ENCODE data around the gene LRRC59. TPM values are rescaled to one million over a fixed set of nuclear protein-coding genes. Genes with fewer than 3 reads are reported as not detected.

The LRRC59 gene
- total and polyA plus RNA-seq, 11 donors = 13.7 to 150 (median 28.6) TPM

DNA sequence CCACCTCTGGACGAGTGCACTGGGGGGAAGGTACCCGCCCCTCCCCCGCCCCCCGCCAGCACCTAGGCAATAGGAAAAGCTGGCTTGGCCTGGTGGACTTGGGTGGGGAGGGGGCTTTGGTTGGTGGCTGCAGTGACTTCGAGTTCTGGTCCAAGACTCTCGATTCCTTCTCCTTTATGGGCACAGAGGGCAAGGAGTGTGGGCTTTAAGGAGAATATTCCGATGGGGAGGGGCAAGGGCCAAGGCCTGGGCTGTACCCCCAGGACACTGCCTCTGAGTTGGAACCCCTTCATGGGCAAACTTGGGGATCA is 29.1 kb upstream of the LRRC59 start:
- Histone ChIP-seq H3K36me3 (no peaks in the 10 kb centered on the region), H3K27me3 (no peaks in the 10 kb centered on the region), H3K4me1 (peaks cover 0 to 60% (median 26%) of the 10 kb centered on the region in 12 donors), H3K27ac (peak overlapping the region in 11 of 12 donors; percentile 54 to 83 (median 78)), H3K9me3 (no peaks in the 10 kb centered on the region), H3K4me3 (peak overlapping the region; percentile 45 to 94 (median 74))
- TF ChIP-seq CTCF (IDR thresholded peaks at IDR 0.05) (no peak), POLR2A (IDR thresholded peaks at IDR 0.05) (no peak)
- ATAC-seq = peak in 2 of 4 donors; percentile 2 to 3
- DNase-seq = no peak
- intact Hi-C loops (cut with DNase I) = loop anchor here in 3 of 10 donors (2.0 to 10.0 kb wide), 3 partner anchors 48 to 52 kb away; partner anchors contain the start of gene RSAD1 (in 3 of the 3)
- 0 to 5% (median 0%) methylated on average over 3 to 7 of the region's 7 CpGs for WGBS, 4 donors

DNA sequence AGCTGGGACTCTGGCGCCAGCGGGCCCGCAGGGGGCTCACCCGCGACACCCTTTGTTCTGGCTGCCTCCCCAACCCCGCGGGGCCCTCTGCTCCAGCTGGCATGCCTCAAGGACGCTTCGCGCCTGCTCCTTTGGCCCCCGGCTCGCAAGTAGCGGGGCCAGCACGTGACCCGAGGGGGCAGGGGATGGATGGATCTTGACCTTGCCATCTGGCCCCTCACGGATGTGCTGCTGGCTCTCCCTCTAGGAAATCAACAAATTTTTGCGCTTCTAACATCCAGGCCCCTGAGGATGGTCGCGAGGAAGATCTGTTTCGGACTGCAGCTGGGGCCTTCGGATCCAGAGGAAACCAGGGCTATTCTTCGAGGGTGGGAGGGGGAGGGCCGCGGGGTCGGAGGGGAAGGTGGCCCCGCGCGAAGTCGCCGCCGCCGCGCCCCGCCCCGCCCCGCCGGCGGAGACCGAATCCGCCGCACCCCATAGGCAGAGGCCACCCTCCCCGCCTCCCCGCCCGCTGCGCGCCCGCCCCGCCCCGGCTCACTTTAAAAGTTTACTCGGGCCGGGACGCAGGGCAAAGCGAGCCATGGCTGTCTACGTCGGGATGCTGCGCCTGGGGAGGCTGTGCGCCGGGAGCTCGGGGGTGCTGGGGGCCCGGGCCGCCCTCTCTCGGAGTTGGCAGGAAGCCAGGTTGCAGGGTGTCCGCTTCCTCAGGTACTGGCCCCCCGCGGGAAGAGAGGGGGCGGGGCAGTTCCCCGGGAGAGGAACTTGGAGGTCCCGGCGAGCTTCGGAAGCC is 28.6 kb upstream of the LRRC59 start, which contains the start of gene ACSF2:
TSS of gene ACSF2 (plus strand) at position 537 of the 790 bp plus-strand sequence. CDS start at position 581, 44 bp downstream.
- DNase-seq (peak; percentile 75 to 87 (median 81)), ATAC-seq (peak; percentile 54 to 92 (median 89))
- no peaks in the 10 kb centered on the region for H3K27me3 ChIP-seq
- intact Hi-C loops (cut with DNase I) = loop anchor here in 3 of 10 donors (2.0 to 10.0 kb wide), 3 partner anchors 49 to 53 kb away; partner anchors contain the start of gene RSAD1 (in 3 of the 3)
- peak within 1 kb of the TSS in 11 of 12 donors; percentile 54 to 83 (median 78) for H3K27ac ChIP-seq
- TF ChIP-seq POLR2A (IDR thresholded peaks at IDR 0.05) = peak in 1 of 2 donors; percentile 65
- no peak for TF ChIP-seq CTCF (IDR thresholded peaks at IDR 0.05)
- peaks cover 0 to 65% (median 26%) of the 10 kb centered on the region in 12 donors for H3K4me1 ChIP-seq
- 0 to 3% (median 1%) methylated on average over 29 to 70 of the region's 70 CpGs for WGBS, 4 donors
- no peaks in the 10 kb centered on the region for H3K9me3 ChIP-seq
- H3K36me3 ChIP-seq = no peaks in the 10 kb centered on the region
- H3K4me3 ChIP-seq = peak within 1 kb of the TSS; percentile 45 to 94 (median 74)

- H3K27ac ChIP-seq = peak overlapping the region in 11 of 12 donors; percentile 54 to 83 (median 78)
- no peaks in the 10 kb centered on the region for H3K27me3 ChIP-seq
- no peaks in the 10 kb centered on the region for H3K36me3 ChIP-seq
- H3K4me3 ChIP-seq = peak overlapping the region in 11 of 12 donors; percentile 45 to 94 (median 76)
- DNase-seq (peak in 1 of 5 donors; percentile 29), ATAC-seq (peak in 1 of 4 donors; percentile 6)
- no peaks in the 10 kb centered on the region for H3K9me3 ChIP-seq
- TF ChIP-seq POLR2A (IDR thresholded peaks at IDR 0.05) (no peak), CTCF (IDR thresholded peaks at IDR 0.05) (no peak)
- H3K4me1 ChIP-seq = peaks cover 0 to 71% (median 27%) of the 10 kb centered on the region in 12 donors
- intact Hi-C loops (cut with DNase I) = loop anchor here in 2 of 10 donors (5.0 to 10.0 kb wide), 2 partner anchors 50 to 52 kb away; partner anchors contain the start of gene RSAD1 (in 2 of the 2)
- 78 to 87% (median 85%) methylated on average over 5 to 8 of the region's 8 CpGs for WGBS, 4 donors
Observed at GRCh38 chr17:50424996-50425681, 27.8 kb upstream of the LRRC59 start.
